Endothelial cell of umbilical vein (primary cell): Measurements from ENCODE around the gene ZNF678. TPM values are rescaled to one million over a fixed set of nuclear protein-coding genes. Genes with fewer than 3 reads are reported as not detected.

Experiments used
- BruUV-seq: library from RNA; stranded (reverse); fragments of 400-500 nt; replicated peaks from 2 replicates; lab custom pipeline; 2021; lab: Mats Ljungman, UMichigan
- CTCF ChIA-PET: fragments of 300-600, 350-600 bp; sonication (Branson Sonifier 250); formaldehyde crosslinking; loops from one replicate; lab custom pipeline; 2021; ENCODE audit warnings: antibody characterized with exemption, inconsistent platforms; lab: Charles Lee
- POLR2A ChIA-PET: fragments of 300-600, 350-600 bp; sonication (Branson Sonifier 250); formaldehyde crosslinking; loops from one replicate; lab custom pipeline; 2021; ENCODE audit warnings: antibody characterized with exemption, inconsistent platforms; lab: Charles Lee
- DNase-seq: peaks from one replicate; pipeline ENCODE4 v3.0.0-alpha.2; 2011; ENCODE audit warnings: low read depth, low spot score
- FAIRE-seq: peaks from 2 replicates; lab custom pipeline; 2011; peaks lifted over from hg19 to GRCh38; lab: Jason Lieb, UNC
- H2AFZ ChIP-seq: 2 replicates; pipeline ENCODE4 v1.6.0; 2012; ENCODE audit warnings: low read depth, low read length, control low read depth, inconsistent platforms
- H3K27ac ChIP-seq: 2 replicates; pipeline ENCODE4 v1.5.1; 2011; ENCODE audit warnings: low read depth, mild to moderate bottlenecking, control low read depth, low read length, moderate library complexity; ENCODE audit not compliant: insufficient read depth
- H3K27me3 ChIP-seq, 2 experiments: 2 replicates each; pipeline versions ENCODE4 v1.6.0 to v1.6.1; 2011; ENCODE audit warnings: low read length in 2 of 2, mixed read lengths in 1 of 2; ENCODE audit not compliant: control insufficient read depth in 2 of 2, insufficient read depth in 2 of 2
- H3K36me3 ChIP-seq, 2 experiments: 2 replicates in 1 of 2; 3 replicates in 1 of 2; pipeline ENCODE4 v1.5.1; 2011; ENCODE audit warnings: low read length in 2 of 2, mild to moderate bottlenecking in 1 of 2, moderate library complexity in 1 of 2; ENCODE audit not compliant: control insufficient read depth in 2 of 2, insufficient read depth in 2 of 2; ENCODE audit errors: extremely low read depth in 1 of 2
- H3K4me1 ChIP-seq: 3 replicates; pipeline ENCODE4 v1.5.1; 2011; ENCODE audit warnings: mild to moderate bottlenecking, low read length; ENCODE audit not compliant: control insufficient read depth, insufficient read depth; ENCODE audit errors: extremely low read depth
- H3K4me2 ChIP-seq: 2 replicates; pipeline ENCODE4 v1.6.1; 2011; ENCODE audit warnings: low read length, control low read depth, mixed read lengths; ENCODE audit not compliant: insufficient read depth
- H3K4me3 ChIP-seq, 3 experiments: fragments of 200-600 bp in 1 of 3; sonication (generic), shearing (Covaris generic) in 1 of 3; replicated peaks in 1 of 3; 2 replicates each; pipeline ENCODE4 v1.5.1; 2011 to 2016; ENCODE audit warnings: control low read depth in 3 of 3, low read length in 3 of 3, mild to moderate bottlenecking in 2 of 3, inconsistent platforms in 1 of 3, low read depth in 1 of 3, moderate library complexity in 1 of 3; ENCODE audit not compliant: insufficient read depth in 1 of 3
- H3K79me2 ChIP-seq: 2 replicates; pipeline ENCODE4 v1.6.0; 2012; ENCODE audit warnings: low read length, inconsistent platforms; ENCODE audit not compliant: control insufficient read depth, insufficient read depth
- H3K9ac ChIP-seq: replicated peaks from 2 replicates; pipeline ENCODE3; 2011; ENCODE audit warnings: low read length, control low read depth; ENCODE audit not compliant: insufficient read depth; ENCODE audit errors: extremely low read depth
- H3K9me1 ChIP-seq: replicated peaks from 3 replicates; pipeline ENCODE4 v1.6.0; 2011; ENCODE audit warnings: mild to moderate bottlenecking, low read length; ENCODE audit not compliant: control insufficient read depth, insufficient read depth; ENCODE audit errors: extremely low read depth
- H3K9me3 ChIP-seq: replicated peaks from 2 replicates; pipeline ENCODE4 v1.5.1; 2012; ENCODE audit warnings: low read length, inconsistent platforms; ENCODE audit not compliant: control insufficient read depth, insufficient read depth
- H4K20me1 ChIP-seq: replicated peaks from 2 replicates; pipeline ENCODE3; 2011; ENCODE audit warnings: mild to moderate bottlenecking, low read length; ENCODE audit not compliant: control insufficient read depth, insufficient read depth; ENCODE audit errors: extremely low read depth
- EZH2 ChIP-seq: IDR thresholded peaks from 2 replicates; pipeline ENCODE4 v1.6.1; 2012; ENCODE audit warnings: borderline replicate concordance, low read depth, mild to moderate bottlenecking, moderate library complexity, low read length, inconsistent platforms; ENCODE audit not compliant: severe bottlenecking
- FOS ChIP-seq: IDR thresholded peaks from 2 replicates; pipeline ENCODE4 v1.6.1; 2011; ENCODE audit warnings: mild to moderate bottlenecking, low read length, moderate library complexity, borderline replicate concordance; ENCODE audit not compliant: insufficient read depth
- JUN ChIP-seq: IDR thresholded peaks from 2 replicates; pipeline ENCODE4 v1.6.1; 2011; ENCODE audit warnings: borderline replicate concordance, low read depth; ENCODE audit not compliant: insufficient read length, insufficient read depth
- MYC ChIP-seq: IDR thresholded peaks from one replicate; pipeline ENCODE4 v1.6.1; 2011; ENCODE audit warnings: mild to moderate bottlenecking, low read depth, low read length
- POLR2A ChIP-seq: IDR thresholded peaks from 2 replicates; pipeline ENCODE4 v1.6.1; 2012; ENCODE audit warnings: low read depth, mild to moderate bottlenecking, control low read depth, low read length
- dilution Hi-C: fragments of 300-500 bp; cut with MboI; formaldehyde crosslinking; loops from one replicate; pipeline ENCODE4 v1.15.0; 2019; ENCODE audit warnings: low sequenced_read_pairs; ENCODE audit not compliant: extremely low pct_ligation_motif_present
- intact Hi-C: fragments of 100-400 bp; cut with micrococcal nuclease; formaldehyde crosslinking; loops from one replicate; pipeline ENCODE4 v1.10.0; 2022
- polyA plus RNA-seq, 4 experiments: library from polyadenylated mRNA; depleted of rRNA in 3 of 4; stranded (reverse) in 3 of 4; unstranded in 1 of 4; fragments of >200 nt; gene quantifications; 2 replicates each; pipeline versions ENCODE4 v1.2.1 to v1.2.3, GENCODE V29; 2011 to 2012; ENCODE audit warnings: missing spikeins in 1 of 4
- total RNA-seq: library from RNA; stranded (reverse); gene quantifications from 2 replicates; pipeline ENCODE4 v1.2.3, GENCODE V29; 2021
- TF ChIP-seq, protein P1 (sequence below): IDR thresholded peaks from 2 replicates; pipeline ENCODE4 v1.6.1; 2011; ENCODE audit not compliant: insufficient read depth, insufficient read length
- TF ChIP-seq, protein P2 (sequence below), 2 donors: IDR thresholded peaks; 1 replicate in 1 of 2; 2 replicates in 1 of 2; pipeline ENCODE4 v1.5.1; 2011; ENCODE audit warnings: low read length in 2 of 2, mild to moderate bottlenecking in 2 of 2, moderate library complexity in 2 of 2, control low read depth in 1 of 2, inconsistent platforms in 1 of 2, low read depth in 1 of 2; ENCODE audit not compliant: insufficient read depth in 1 of 2; ENCODE audit errors: extremely low read depth in 1 of 2

ZNF678 gene
- total and polyA plus RNA-seq, 2 donors (not counting 3 experiments of a cell fraction or from before 2014, with no cell fraction given): 2.1 to 7.7 TPM

- BruUV-seq: no TSS peak
- Histone ChIP-seq H3K4me3 (no peak overlapping the region), H3K9me3 (no peaks in the 10 kb centered on the region), H3K79me2 (no peaks in the 10 kb centered on the region), H3K36me3 (no peaks in the 10 kb centered on the region), H3K4me2 (no peak overlapping the region), H4K20me1 (no peaks in the 10 kb centered on the region), H3K9me1 (no peaks in the 10 kb centered on the region), H3K27ac (no peak overlapping the region), H3K27me3 (no peaks in the 10 kb centered on the region), H3K9ac (no peak overlapping the region), H2AFZ (no peak overlapping the region), H3K4me1 (no peaks in the 10 kb centered on the region)
- FAIRE-seq (no peak), DNase-seq (no peak)
- POLR2A ChIA-PET: no interaction called here
- intact Hi-C loops: no loop called here
- CTCF ChIA-PET: no interaction called here
- TF ChIP-seq, protein P1, sequence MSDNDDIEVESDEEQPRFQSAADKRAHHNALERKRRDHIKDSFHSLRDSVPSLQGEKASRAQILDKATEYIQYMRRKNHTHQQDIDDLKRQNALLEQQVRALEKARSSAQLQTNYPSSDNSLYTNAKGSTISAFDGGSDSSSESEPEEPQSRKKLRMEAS: no peak
- TF ChIP-seq JUN (no peak), MYC (no peak), FOS (no peak), EZH2 (no peak), POLR2A (no peak)
- TF ChIP-seq, protein P2, sequence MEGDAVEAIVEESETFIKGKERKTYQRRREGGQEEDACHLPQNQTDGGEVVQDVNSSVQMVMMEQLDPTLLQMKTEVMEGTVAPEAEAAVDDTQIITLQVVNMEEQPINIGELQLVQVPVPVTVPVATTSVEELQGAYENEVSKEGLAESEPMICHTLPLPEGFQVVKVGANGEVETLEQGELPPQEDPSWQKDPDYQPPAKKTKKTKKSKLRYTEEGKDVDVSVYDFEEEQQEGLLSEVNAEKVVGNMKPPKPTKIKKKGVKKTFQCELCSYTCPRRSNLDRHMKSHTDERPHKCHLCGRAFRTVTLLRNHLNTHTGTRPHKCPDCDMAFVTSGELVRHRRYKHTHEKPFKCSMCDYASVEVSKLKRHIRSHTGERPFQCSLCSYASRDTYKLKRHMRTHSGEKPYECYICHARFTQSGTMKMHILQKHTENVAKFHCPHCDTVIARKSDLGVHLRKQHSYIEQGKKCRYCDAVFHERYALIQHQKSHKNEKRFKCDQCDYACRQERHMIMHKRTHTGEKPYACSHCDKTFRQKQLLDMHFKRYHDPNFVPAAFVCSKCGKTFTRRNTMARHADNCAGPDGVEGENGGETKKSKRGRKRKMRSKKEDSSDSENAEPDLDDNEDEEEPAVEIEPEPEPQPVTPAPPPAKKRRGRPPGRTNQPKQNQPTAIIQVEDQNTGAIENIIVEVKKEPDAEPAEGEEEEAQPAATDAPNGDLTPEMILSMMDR (IDR thresholded peaks at IDR 0.05; ENCODE audit: extremely low read depth in 1 of 2, insufficient read depth in 1 of 2, low read depth in 1 of 2, low read length in 2 of 2): no peak
- dilution Hi-C loops: no loop called here
Measured at GRCh38 chr1:227621211-227621610, 57.9 kb downstream of the ZNF678 start.
